C4-2B (cell line): Measurements from ENCODE around the gene HCN2.

Source experiments
- H3K27ac ChIP-seq: fragments of 450-650 bp; 2 replicates; pipeline ENCODE4 v1.5.1; 2017
- CTCF ChIP-seq: fragments of 450-650 bp; conservative IDR thresholded peaks from 2 replicates; pipeline ENCODE4 v1.5.1; 2017; ENCODE audit warnings: mild to moderate bottlenecking
- ZFX ChIP-seq: fragments of 450-650 bp; IDR thresholded peaks from 2 replicates; pipeline ENCODE4 v1.6.1; 2017

The HCN2 gene

DNA sequence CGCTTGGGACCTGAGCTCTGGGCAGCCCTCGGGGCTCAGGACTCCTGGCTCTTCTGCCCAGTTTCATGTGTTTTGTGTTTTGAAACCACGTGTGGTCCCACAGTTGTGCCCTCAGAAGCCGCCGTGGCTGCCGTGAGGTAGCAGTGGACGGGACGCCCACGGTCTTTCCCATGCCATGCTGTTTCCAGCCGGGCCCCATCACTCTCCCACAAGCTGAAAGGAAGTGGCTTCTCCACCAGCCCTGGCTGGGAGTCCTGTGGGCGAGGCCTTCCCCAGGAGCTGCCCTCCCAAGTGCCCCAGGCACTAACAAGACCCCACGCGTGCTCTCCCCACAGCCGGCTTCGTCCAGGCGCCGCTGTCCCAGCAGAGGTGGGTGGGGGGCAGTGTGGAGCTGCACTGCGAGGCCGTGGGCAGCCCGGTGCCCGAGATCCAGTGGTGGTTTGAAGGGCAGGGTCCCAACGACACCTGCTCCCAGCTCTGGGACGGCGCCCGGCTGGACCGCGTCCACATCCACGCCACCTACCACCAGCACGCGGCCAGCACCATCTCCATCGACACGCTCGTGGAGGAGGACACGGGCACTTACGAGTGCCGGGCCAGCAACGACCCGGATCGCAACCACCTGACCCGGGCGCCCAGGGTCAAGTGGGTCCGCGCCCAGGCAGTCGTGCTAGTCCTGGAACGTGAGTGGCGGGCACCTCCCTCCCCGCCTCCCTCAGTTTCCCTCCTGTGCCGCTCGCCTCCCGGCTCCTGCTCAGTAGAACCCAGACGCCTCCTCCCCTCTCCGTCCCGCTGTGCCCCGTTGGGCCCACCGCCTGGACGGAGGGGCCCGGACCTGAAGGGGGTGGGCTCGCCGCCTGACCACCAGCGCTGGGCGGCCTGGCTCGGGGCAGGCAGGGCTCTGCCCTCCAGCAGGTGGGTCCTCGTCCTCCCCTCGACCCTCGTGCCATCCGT, 12.0 kb upstream of the HCN2 start:
- H3K27ac ChIP-seq: no peak overlapping the region
- TF ChIP-seq ZFX (no peak), CTCF (no peak)

DNA sequence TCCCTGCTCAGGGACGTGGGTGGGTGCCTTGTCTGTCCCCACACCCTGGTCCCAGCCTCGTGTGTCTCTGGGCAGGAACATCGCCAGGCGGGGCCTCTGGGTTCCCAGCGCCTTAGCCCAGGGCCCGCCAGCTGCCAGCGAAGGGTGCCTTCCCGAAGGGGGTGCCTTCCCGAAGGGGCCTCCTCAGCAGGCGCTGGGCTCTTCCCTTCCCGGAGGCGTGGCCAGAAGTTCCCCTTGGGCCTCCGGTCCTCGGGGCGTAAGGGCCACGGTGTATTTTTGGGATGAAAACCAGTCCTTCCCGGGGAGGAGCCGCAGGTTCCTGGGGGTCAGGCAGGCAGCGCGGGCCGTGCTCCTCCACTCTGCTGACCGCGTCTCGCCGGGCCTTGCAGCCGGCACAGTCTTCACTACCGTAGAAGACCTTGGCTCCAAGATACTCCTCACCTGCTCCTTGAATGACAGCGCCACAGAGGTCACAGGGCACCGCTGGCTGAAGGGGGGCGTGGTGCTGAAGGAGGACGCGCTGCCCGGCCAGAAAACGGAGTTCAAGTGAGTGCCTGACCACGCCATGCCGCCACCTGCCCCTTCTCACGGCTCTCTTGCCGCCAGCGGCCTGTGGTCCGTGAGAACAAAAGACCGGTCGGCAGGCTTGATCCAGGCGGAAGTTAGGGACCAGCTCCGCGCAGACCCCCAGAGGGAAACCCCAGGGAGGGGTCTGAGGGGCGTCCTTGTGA, 10.4 kb upstream of the HCN2 start:
- H3K27ac ChIP-seq: no peak overlapping the region
- TF ChIP-seq ZFX: no peak
- TF ChIP-seq CTCF: no peak

GRCh38 chr19:579842-580155, 9.9 kb upstream of the HCN2 start:
- H3K27ac ChIP-seq: no peak overlapping the region
- no peak for TF ChIP-seq CTCF
- TF ChIP-seq ZFX: no peak

- TF ChIP-seq ZFX (no peak), CTCF (no peak)
Observed at GRCh38 chr19:580274-580835, 9.3 kb upstream of the HCN2 start.

GRCh38 chr19:581399-582111, 8.1 kb upstream of the HCN2 start:
- no peak overlapping the region for H3K27ac ChIP-seq
- TF ChIP-seq ZFX (no peak), CTCF (no peak)

More at GRCh38 chr19:580274-580835, 9.3 kb upstream of the HCN2 start:
- H3K27ac ChIP-seq: no peak overlapping the region

GRCh38 chr19:582497-583197, 7.0 kb upstream of the HCN2 start:
- H3K27ac ChIP-seq: no peak overlapping the region
- TF ChIP-seq ZFX (no peak), CTCF (no peak)
